K562 (cell line): ENCODE results near the gene CDRT15. TPM values are rescaled to one million over a fixed set of nuclear protein-coding genes. Genes with fewer than 3 reads are reported as not detected.

Experiments used
- polyA plus RNA-seq, 8 experiments: library from polyadenylated mRNA; depleted of rRNA in 4 of 8; stranded (reverse) in 5 of 8; unstranded in 3 of 8; fragments of >200 nt; fragmentation: Nextera tagmentation in 2 of 8; fragmentation: Illumina TruSeq in 1 of 8; extraction: Ambion mirVana in 2 of 8; extraction: Trizol in 1 of 8; gene quantifications; 2 replicates each; pipeline versions ENCODE4 v1.2.1 to v1.2.3, GENCODE V29; 2011 to 2014; ENCODE audit warnings: inconsistent platforms in 1 of 8, missing spikeins in 1 of 8
- total RNA-seq, 7 experiments: library from RNA; depleted of rRNA in 6 of 7; stranded (reverse); fragments of >200 nt in 6 of 7; fragmentation: Illumina TruSeq in 2 of 7; extraction: Trizol in 2 of 7; gene quantifications; 2 replicates each; pipeline versions ENCODE4 v1.2.1 to v1.2.3, GENCODE V29; 2011 to 2021; ENCODE audit warnings: low replicate concordance in 1 of 7

CDRT15 gene
- total and polyA plus RNA-seq, 9 of the 15 experiments (the other 6 are each of a cell fraction or from before 2014, with no cell fraction given) = not detected

Other genes with a start within 250 kb of the CDRT15 start
- gene COX10, start 167.4 kb downstream of the CDRT15 start, total RNA-seq (2014; rRNA removed) = 17.8 and 18.4 TPM in 2 replicates
- 19.2 and 20.8 TPM in 2 replicates for gene COX10, start 167.4 kb downstream of the CDRT15 start, total RNA-seq (2014; rRNA removed; fragmentation: Illumina TruSeq; extraction: Trizol)
- gene COX10, start 167.4 kb downstream of the CDRT15 start, total RNA-seq (2015; rRNA removed; fragmentation: Illumina TruSeq; extraction: Trizol) = 17.8 and 18.7 TPM in 2 replicates
- 19.2 and 20.0 TPM in 2 replicates for gene COX10, start 167.4 kb downstream of the CDRT15 start, total RNA-seq (2021)
- 13.0 and 14.0 TPM in 2 replicates for gene COX10, start 167.4 kb downstream of the CDRT15 start, polyA plus RNA-seq (2011; rRNA removed)
- gene COX10, start 167.4 kb downstream of the CDRT15 start, polyA plus RNA-seq (2014; fragmentation: Illumina TruSeq; extraction: Trizol) = 24.5 and 26.4 TPM in 2 replicates
- 10 to 100 TPM; 10.3 to 11.0 TPM for gene COX10, start 167.4 kb downstream of the CDRT15 start, polyA plus RNA-seq (2014; fragmentation: Nextera tagmentation; extraction: Ambion mirVana)
- gene COX10, start 167.4 kb downstream of the CDRT15 start, polyA plus RNA-seq (2014; rRNA removed) = 14.7 and 15.8 TPM in 2 replicates
- 8.0 and 10.5 TPM in 2 replicates for gene HS3ST3B1, start 64.2 kb upstream of the CDRT15 start, total RNA-seq (2014; rRNA removed)
- 3.3 and 3.4 TPM in 2 replicates for gene HS3ST3B1, start 64.2 kb upstream of the CDRT15 start, total RNA-seq (2014; rRNA removed; fragmentation: Illumina TruSeq; extraction: Trizol)
- 5.5 and 5.7 TPM in 2 replicates for gene HS3ST3B1, start 64.2 kb upstream of the CDRT15 start, total RNA-seq (2015; rRNA removed; fragmentation: Illumina TruSeq; extraction: Trizol)
- gene HS3ST3B1, start 64.2 kb upstream of the CDRT15 start, total RNA-seq (2021) = 12.9 and 13.0 TPM in 2 replicates
- gene HS3ST3B1, start 64.2 kb upstream of the CDRT15 start, polyA plus RNA-seq (2011; rRNA removed) = 1.9 and 2.7 TPM in 2 replicates
- 2.5 and 2.6 TPM in 2 replicates for gene HS3ST3B1, start 64.2 kb upstream of the CDRT15 start, polyA plus RNA-seq (2014; fragmentation: Illumina TruSeq; extraction: Trizol)
- gene HS3ST3B1, start 64.2 kb upstream of the CDRT15 start, polyA plus RNA-seq (2014; fragmentation: Nextera tagmentation; extraction: Ambion mirVana) = 1 to 10 TPM; 2.6 to 5.3 TPM
- 3.7 and 3.9 TPM in 2 replicates for gene HS3ST3B1, start 64.2 kb upstream of the CDRT15 start, polyA plus RNA-seq (2014; rRNA removed)